Osteocyte (in vitro differentiated cells): ENCODE results near the gene RYR3. TPM values are rescaled to one million over a fixed set of nuclear protein-coding genes. Genes with fewer than 3 reads are reported as not detected.

Source experiments
- DNase-seq: peaks from one replicate; pipeline ENCODE4 v3.0.0; 2021; ENCODE audit warnings: mixed read lengths; ENCODE audit not compliant: unreplicated experiment; ENCODE audit errors: extremely low spot score
- H3K27ac Mint-ChIP-seq: one replicate; pipeline ENCODE4 v1.8.0; 2021; ENCODE audit warnings: mild to moderate bottlenecking, mixed read lengths; ENCODE audit not compliant: unreplicated experiment
- H3K27me3 Mint-ChIP-seq: one replicate; pipeline ENCODE4 v1.8.0; 2021; ENCODE audit warnings: mixed read lengths; ENCODE audit not compliant: unreplicated experiment
- H3K36me3 Mint-ChIP-seq: one replicate; pipeline ENCODE4 v1.8.0; 2021; ENCODE audit warnings: mixed read lengths; ENCODE audit not compliant: unreplicated experiment
- H3K4me1 Mint-ChIP-seq: one replicate; pipeline ENCODE4 v1.8.0; 2021; ENCODE audit warnings: mixed read lengths; ENCODE audit not compliant: unreplicated experiment
- H3K4me3 Mint-ChIP-seq: one replicate; pipeline ENCODE4 v1.8.0; 2021; ENCODE audit warnings: mild to moderate bottlenecking, moderate library complexity, mixed read lengths; ENCODE audit not compliant: unreplicated experiment
- H3K9me3 Mint-ChIP-seq: one replicate; pipeline ENCODE4 v1.8.0; 2021; ENCODE audit warnings: mixed read lengths; ENCODE audit not compliant: unreplicated experiment
- CTCF ChIP-seq: fragments of 200-600 bp; sonication (generic); IDR thresholded peaks from 2 replicates; pipeline ENCODE4 v1.5.0; 2021; ENCODE audit warnings: antibody characterized with exemption, mild to moderate bottlenecking, moderate library complexity
- total RNA-seq: library from RNA; stranded (reverse); gene quantifications from 2 replicates; pipeline ENCODE4 v1.2.1, GENCODE V29; 2021

The RYR3 gene
- total RNA-seq, 1 donor from 2014 or later: not detected

DNA sequence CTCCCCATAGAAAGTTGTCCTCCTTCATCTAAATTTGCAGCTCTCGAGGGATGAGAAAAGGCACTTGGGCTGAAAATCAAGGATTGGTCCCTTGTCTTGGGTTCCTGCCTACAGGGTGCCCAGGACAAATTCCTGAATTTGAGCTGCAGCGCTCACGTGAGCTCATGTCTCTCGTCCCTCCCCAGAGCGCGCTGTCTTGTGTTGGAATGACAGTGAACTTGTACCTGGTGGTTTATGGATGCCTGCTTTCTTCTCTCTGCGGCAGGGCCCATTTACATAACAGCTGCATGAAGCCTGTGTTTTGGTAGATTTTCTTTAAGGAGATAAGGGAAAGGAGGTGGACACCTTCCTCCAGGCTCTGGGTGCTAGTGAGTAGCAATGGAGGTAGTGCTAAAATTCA is 4.3 kb downstream of the RYR3 start:
- peaks cover 78% of the 10 kb centered on the region for H3K27me3 Mint-ChIP-seq
- TF ChIP-seq CTCF: no peak
- H3K4me3 Mint-ChIP-seq: no peak overlapping the region
- no peak for DNase-seq
- no peak overlapping the region for H3K27ac Mint-ChIP-seq
- peaks cover 2% of the 10 kb centered on the region for H3K4me1 Mint-ChIP-seq
- H3K9me3 Mint-ChIP-seq: no peaks in the 10 kb centered on the region
- no peaks in the 10 kb centered on the region for H3K36me3 Mint-ChIP-seq

DNA sequence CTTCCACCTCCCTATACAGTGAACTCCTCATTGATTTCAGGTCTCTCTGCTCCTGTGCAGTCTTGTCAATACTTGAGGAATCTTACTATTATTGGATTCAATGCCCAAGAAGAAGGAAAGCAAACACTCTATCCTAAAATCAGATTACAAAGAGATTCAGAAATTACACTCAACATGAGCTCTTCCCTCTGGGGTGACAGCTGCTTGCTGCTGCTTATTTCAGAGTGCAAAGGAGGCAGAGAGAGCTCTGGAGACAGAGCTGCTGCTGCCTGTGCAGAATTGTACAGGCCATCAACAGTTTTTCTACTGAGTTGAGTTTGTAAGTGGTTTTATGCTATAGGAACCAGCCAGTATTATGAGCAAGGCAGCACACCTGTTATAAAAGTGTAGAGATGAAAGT is 7.1 kb downstream of the RYR3 start:
- no peak for DNase-seq
- no peaks in the 10 kb centered on the region for H3K9me3 Mint-ChIP-seq
- no peak overlapping the region for H3K27ac Mint-ChIP-seq
- H3K4me1 Mint-ChIP-seq: no peaks in the 10 kb centered on the region
- H3K27me3 Mint-ChIP-seq: peaks cover 80% of the 10 kb centered on the region
- H3K36me3 Mint-ChIP-seq: no peaks in the 10 kb centered on the region
- TF ChIP-seq CTCF: no peak
- no peak overlapping the region for H3K4me3 Mint-ChIP-seq

DNA sequence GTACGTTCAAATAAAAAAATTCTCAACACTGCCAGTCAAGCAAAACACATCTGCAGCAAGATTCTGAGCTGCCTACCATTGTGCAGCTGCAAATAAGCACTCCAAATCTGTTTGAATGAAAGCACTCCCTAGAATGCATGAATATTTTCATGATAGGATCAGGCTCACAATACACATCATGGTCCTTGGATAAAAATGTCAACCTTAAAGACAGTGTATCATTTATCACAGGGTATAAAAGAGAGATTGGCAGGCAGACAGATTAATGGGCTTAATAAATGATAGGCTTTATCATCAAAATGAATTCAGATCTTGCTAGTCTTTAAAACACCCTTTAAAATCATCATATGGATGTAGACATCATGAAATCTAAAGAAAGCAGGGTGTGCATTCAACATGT is 9.2 kb downstream of the RYR3 start:
- TF ChIP-seq CTCF: no peak
- Mint-ChIP-seq H3K36me3 (no peaks in the 10 kb centered on the region), H3K4me3 (no peak overlapping the region), H3K9me3 (no peaks in the 10 kb centered on the region), H3K27me3 (peaks cover 76% of the 10 kb centered on the region), H3K4me1 (no peaks in the 10 kb centered on the region), H3K27ac (no peak overlapping the region)
- DNase-seq: no peak

- Mint-ChIP-seq H3K4me1 (no peaks in the 10 kb centered on the region), H3K36me3 (no peaks in the 10 kb centered on the region), H3K9me3 (no peaks in the 10 kb centered on the region), H3K27ac (no peak overlapping the region), H3K27me3 (peaks cover 77% of the 10 kb centered on the region), H3K4me3 (no peak overlapping the region)
- DNase-seq: no peak
- no peak for TF ChIP-seq CTCF
Measured at GRCh38 chr15:33322091-33322490, 11.3 kb downstream of the RYR3 start.

- TF ChIP-seq CTCF: no peak
- Mint-ChIP-seq H3K27ac (no peak overlapping the region), H3K4me3 (no peak overlapping the region), H3K27me3 (peaks cover 81% of the 10 kb centered on the region), H3K4me1 (no peaks in the 10 kb centered on the region), H3K36me3 (no peaks in the 10 kb centered on the region), H3K9me3 (no peaks in the 10 kb centered on the region)
- no peak for DNase-seq
Measured at GRCh38 chr15:33324609-33325008, 13.8 kb downstream of the RYR3 start.
